Fibroblast of lung (primary cell): ENCODE results near the gene HNRNPLL. TPM values are rescaled to one million over a fixed set of nuclear protein-coding genes. Genes with fewer than 3 reads are reported as not detected.

Experiments
- DNase-seq, 2 donors: peaks; one replicate each; pipeline versions ENCODE4 v3.0.0 to v3.0.0-alpha.2; 2010; ENCODE audit warnings: low read depth in 2 of 2
- H2AFZ ChIP-seq: 2 replicates; pipeline ENCODE4 v1.5.1; 2012; ENCODE audit warnings: low read length, control low read depth, inconsistent platforms
- H3K27ac ChIP-seq: 2 replicates; pipeline ENCODE4 v1.5.1; 2011; ENCODE audit warnings: low read length, control low read depth; ENCODE audit not compliant: insufficient read depth
- H3K27me3 ChIP-seq: 2 replicates; pipeline ENCODE4 v1.5.1; 2011; ENCODE audit warnings: mild to moderate bottlenecking, low read length; ENCODE audit not compliant: control insufficient read depth, insufficient read depth
- H3K36me3 ChIP-seq: 2 replicates; pipeline ENCODE4 v1.5.1; 2011; ENCODE audit warnings: low read length; ENCODE audit not compliant: control insufficient read depth, insufficient read depth
- H3K4me1 ChIP-seq: 2 replicates; pipeline ENCODE4 v1.5.1; 2011; ENCODE audit warnings: low read length; ENCODE audit not compliant: control insufficient read depth, insufficient read depth; ENCODE audit errors: extremely low read depth
- H3K4me2 ChIP-seq: 2 replicates; pipeline ENCODE4 v1.5.1; 2011; ENCODE audit warnings: low read length, control low read depth; ENCODE audit not compliant: insufficient read depth; ENCODE audit errors: extremely low read depth
- H3K4me3 ChIP-seq, 4 experiments: fragments of 200-600 bp in 1 of 4; sonication (generic) in 1 of 4; replicated peaks in 1 of 4; 2 replicates each; pipeline ENCODE4 v1.5.1; 2011 to 2016; ENCODE audit warnings: low read length in 4 of 4, low read depth in 3 of 4, mild to moderate bottlenecking in 3 of 4, control low read depth in 2 of 4, inconsistent platforms in 1 of 4, mixed read lengths in 1 of 4; ENCODE audit not compliant: insufficient read depth in 1 of 4; ENCODE audit errors: control extremely low read depth in 1 of 4
- H3K79me2 ChIP-seq: 2 replicates; pipeline ENCODE4 v1.5.1; 2012; ENCODE audit warnings: mild to moderate bottlenecking, low read length, inconsistent platforms; ENCODE audit not compliant: control insufficient read depth, insufficient read depth
- H3K9ac ChIP-seq: 2 replicates; pipeline ENCODE4 v1.5.1; 2011; ENCODE audit warnings: mild to moderate bottlenecking, low read length, control low read depth; ENCODE audit not compliant: insufficient read depth
- H3K9me3 ChIP-seq: 2 replicates; pipeline ENCODE4 v1.5.1; 2012; ENCODE audit warnings: low read depth, low read length; ENCODE audit not compliant: control insufficient read depth, insufficient read depth
- H4K20me1 ChIP-seq: 2 replicates; pipeline ENCODE4 v1.5.1; 2011; ENCODE audit warnings: low read length; ENCODE audit not compliant: control insufficient read depth, insufficient read depth; ENCODE audit errors: extremely low read depth
- EZH2 ChIP-seq: IDR thresholded peaks from 2 replicates; pipeline ENCODE4 v1.5.1; 2012; ENCODE audit warnings: low read length, control low read depth, mild to moderate bottlenecking; ENCODE audit errors: missing control alignments
- polyA plus RNA-seq, 2 donors: library from polyadenylated mRNA; depleted of rRNA in 1 of 2; stranded (reverse) in 1 of 2; unstranded in 1 of 2; fragments of >200 nt; gene quantifications; 2 replicates each; pipeline ENCODE4 v1.2.1, GENCODE V29; 2011 to 2012; ENCODE audit warnings: missing spikeins in 1 of 2
- total RNA-seq: library from RNA; depleted of rRNA; stranded (reverse); fragments of >200 nt; gene quantifications from 2 replicates; pipeline ENCODE4 v1.2.1, GENCODE V29; 2014
- TF ChIP-seq, protein P1 (sequence below), 2 donors: IDR thresholded peaks in 1 of 2; conservative IDR thresholded peaks in 1 of 2; 1 replicate in 1 of 2; 2 replicates in 1 of 2; pipeline ENCODE4 v1.5.1; 2011 to 2012; ENCODE audit warnings: low read length in 2 of 2, control low read depth in 1 of 2, inconsistent platforms in 1 of 2, low read depth in 1 of 2, mild to moderate bottlenecking in 1 of 2

Gene HNRNPLL
- total and polyA plus RNA-seq, 2 donors (not counting 1 experiment from before 2014, with no cell fraction given), result 36.4 to 51.4 TPM

DNA sequence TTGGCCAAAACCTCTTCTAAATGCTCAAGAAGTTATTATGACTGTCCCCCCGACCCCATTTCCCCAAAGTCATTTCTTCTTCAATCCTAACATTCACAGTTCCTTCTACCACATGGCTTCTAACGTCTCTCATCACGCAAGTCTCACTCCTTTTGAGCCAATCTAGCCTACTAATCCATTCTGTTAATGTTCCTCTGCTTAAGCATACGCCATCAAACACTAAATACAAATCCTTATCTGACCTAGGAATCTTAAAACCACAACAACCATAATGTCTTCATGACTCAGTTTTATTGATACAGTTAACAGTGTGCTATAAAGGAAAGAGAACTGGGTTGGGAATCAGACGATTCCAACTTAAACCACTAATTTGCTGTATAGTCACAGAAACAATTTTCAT lies 23.9 kb downstream of the HNRNPLL start:
- no peak for TF ChIP-seq EZH2
- TF ChIP-seq, protein P1, sequence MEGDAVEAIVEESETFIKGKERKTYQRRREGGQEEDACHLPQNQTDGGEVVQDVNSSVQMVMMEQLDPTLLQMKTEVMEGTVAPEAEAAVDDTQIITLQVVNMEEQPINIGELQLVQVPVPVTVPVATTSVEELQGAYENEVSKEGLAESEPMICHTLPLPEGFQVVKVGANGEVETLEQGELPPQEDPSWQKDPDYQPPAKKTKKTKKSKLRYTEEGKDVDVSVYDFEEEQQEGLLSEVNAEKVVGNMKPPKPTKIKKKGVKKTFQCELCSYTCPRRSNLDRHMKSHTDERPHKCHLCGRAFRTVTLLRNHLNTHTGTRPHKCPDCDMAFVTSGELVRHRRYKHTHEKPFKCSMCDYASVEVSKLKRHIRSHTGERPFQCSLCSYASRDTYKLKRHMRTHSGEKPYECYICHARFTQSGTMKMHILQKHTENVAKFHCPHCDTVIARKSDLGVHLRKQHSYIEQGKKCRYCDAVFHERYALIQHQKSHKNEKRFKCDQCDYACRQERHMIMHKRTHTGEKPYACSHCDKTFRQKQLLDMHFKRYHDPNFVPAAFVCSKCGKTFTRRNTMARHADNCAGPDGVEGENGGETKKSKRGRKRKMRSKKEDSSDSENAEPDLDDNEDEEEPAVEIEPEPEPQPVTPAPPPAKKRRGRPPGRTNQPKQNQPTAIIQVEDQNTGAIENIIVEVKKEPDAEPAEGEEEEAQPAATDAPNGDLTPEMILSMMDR (conservative IDR thresholded peaks at IDR 0.05 in 1 of 2, IDR thresholded peaks at IDR 0.05 in 1 of 2; ENCODE audit: low read depth in 1 of 2, low read length in 2 of 2), result no peak
- peak in 1 of 2 donors; percentile 57 for DNase-seq
- H3K27ac ChIP-seq, result no peak overlapping the region

DNA sequence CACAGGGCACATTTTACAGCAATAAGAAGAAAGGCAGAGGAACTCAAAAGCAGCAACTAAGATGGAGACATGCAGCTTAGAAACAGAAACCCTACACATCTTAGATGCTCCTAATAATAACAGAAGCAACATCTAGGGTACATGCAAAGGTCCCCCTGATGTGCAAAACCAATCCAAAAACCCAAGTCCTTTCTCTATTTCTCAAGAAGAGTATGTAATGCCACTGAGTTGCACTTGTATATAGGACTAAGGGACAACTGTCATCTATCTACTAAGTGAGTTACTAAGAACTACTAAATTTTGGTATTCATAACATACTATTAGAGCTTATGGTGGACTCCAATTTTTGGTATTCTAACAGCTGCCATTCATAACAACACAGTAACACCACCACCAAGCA lies 28.4 kb downstream of the HNRNPLL start:
- H3K4me1 ChIP-seq, result peaks cover 2% of the 10 kb centered on the region
- DNase-seq, result no peak
- no peaks in the 10 kb centered on the region for H3K27me3 ChIP-seq
- no peak overlapping the region for H2AFZ ChIP-seq
- no peak overlapping the region for H3K9ac ChIP-seq
- no peaks in the 10 kb centered on the region for H4K20me1 ChIP-seq
- H3K36me3 ChIP-seq, result no peaks in the 10 kb centered on the region
- H3K79me2 ChIP-seq, result peaks cover 8% of the 10 kb centered on the region
- no peak overlapping the region for H3K27ac ChIP-seq
- no peak overlapping the region for H3K4me3 ChIP-seq
- no peak overlapping the region for H3K4me2 ChIP-seq
- TF ChIP-seq, protein P1 (conservative IDR thresholded peaks at IDR 0.05 in 1 of 2, IDR thresholded peaks at IDR 0.05 in 1 of 2; ENCODE audit: low read depth in 1 of 2, low read length in 2 of 2), result no peak
- TF ChIP-seq EZH2, result no peak
- no peaks in the 10 kb centered on the region for H3K9me3 ChIP-seq

More for the DNA sequence above, 23.9 kb downstream of the HNRNPLL start:
- no peak overlapping the region for H3K4me2 ChIP-seq
- no peaks in the 10 kb centered on the region for H3K4me1 ChIP-seq
- no peak overlapping the region for H3K4me3 ChIP-seq
- no peaks in the 10 kb centered on the region for H3K27me3 ChIP-seq
- no peaks in the 10 kb centered on the region for H4K20me1 ChIP-seq
- peaks cover 16% of the 10 kb centered on the region for H3K79me2 ChIP-seq
- no peaks in the 10 kb centered on the region for H3K9me3 ChIP-seq
- no peak overlapping the region for H3K9ac ChIP-seq
- H3K36me3 ChIP-seq, result peaks cover 8% of the 10 kb centered on the region
- H2AFZ ChIP-seq, result no peak overlapping the region

DNA sequence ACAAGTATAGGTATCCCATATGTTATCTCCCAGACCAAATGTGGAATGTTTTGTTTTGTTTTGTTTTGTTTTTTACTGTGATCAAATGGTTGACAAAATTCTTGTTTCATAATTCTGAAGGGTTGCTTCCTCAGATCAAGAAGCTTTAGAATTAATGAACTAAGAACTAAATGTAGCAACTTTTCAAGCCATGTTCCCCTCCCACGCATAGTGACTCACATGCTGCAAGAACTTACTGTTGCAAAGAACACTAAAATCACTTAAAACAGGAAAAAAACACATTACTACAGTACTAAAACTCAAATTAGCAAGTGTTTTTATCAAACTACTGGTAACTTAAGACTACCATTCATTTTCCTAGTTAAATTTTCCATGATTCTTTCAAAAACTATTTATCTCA lies 30.6 kb downstream of the HNRNPLL start:
- H3K9ac ChIP-seq, result no peak overlapping the region
- TF ChIP-seq EZH2, result no peak
- TF ChIP-seq, protein P1 (conservative IDR thresholded peaks at IDR 0.05 in 1 of 2, IDR thresholded peaks at IDR 0.05 in 1 of 2; ENCODE audit: low read depth in 1 of 2, low read length in 2 of 2), result no peak
- no peak overlapping the region for H3K4me2 ChIP-seq
- peak; percentile 70 to 86 for DNase-seq
- no peaks in the 10 kb centered on the region for H3K27me3 ChIP-seq
- H3K9me3 ChIP-seq, result no peaks in the 10 kb centered on the region
- no peaks in the 10 kb centered on the region for H4K20me1 ChIP-seq
- H3K36me3 ChIP-seq, result peaks cover 2% of the 10 kb centered on the region
- no peak overlapping the region for H3K4me3 ChIP-seq
- H3K79me2 ChIP-seq, result peaks cover 6% of the 10 kb centered on the region
- no peak overlapping the region for H3K27ac ChIP-seq
- no peak overlapping the region for H2AFZ ChIP-seq
- peaks cover 2% of the 10 kb centered on the region for H3K4me1 ChIP-seq
